Erythroblast (primary cell): Measurements from ENCODE around the gene SLC25A25.

Experiments
- GATA1 ChIP-seq: IDR thresholded peaks from 2 replicates; pipeline ENCODE4 v1.6.1; 2011; ENCODE audit warnings: low read depth, mild to moderate bottlenecking, control low read depth, low read length, moderate library complexity
- POLR2A ChIP-seq: IDR thresholded peaks from 2 replicates; pipeline ENCODE4 v1.6.1; 2011; ENCODE audit warnings: mild to moderate bottlenecking, low read length

GRCh38 chr9:128047231-128047630, 20.8 kb upstream of the SLC25A25 start:
- no peak for TF ChIP-seq POLR2A
- TF ChIP-seq GATA1 = no peak
